Measurements from ENCODE around the gene CXCR2.

CXCR2 gene

GRCh38 chr2:218130377-218130776, 4.5 kb downstream of the CXCR2 start:
- Histone ChIP-seq H3K9me3 (ENCODE audit: severe bottlenecking) (no peaks in the 10 kb centered on the region), H3K4me3 (ENCODE audit: severe bottlenecking) (no peak overlapping the region), H3K36me3 (ENCODE audit: low read depth) (no peaks in the 10 kb centered on the region), H3K27ac (ENCODE audit: poor library complexity, severe bottlenecking) (no peak overlapping the region), H3K27me3 (ENCODE audit: insufficient read depth, poor library complexity, severe bottlenecking) (no peaks in the 10 kb centered on the region), H3K4me1 (ENCODE audit: insufficient read depth, poor library complexity, severe bottlenecking) (no peaks in the 10 kb centered on the region)
- ATAC-seq (ENCODE audit: low read depth) (no peak), DNase-seq (ENCODE audit: low spot score) (no peak)
- no peak for TF ChIP-seq CTCF (IDR thresholded peaks at IDR 0.05; ENCODE audit: poor library complexity, severe bottlenecking)

GRCh38 chr2:218130822-218131221, 5.0 kb downstream of the CXCR2 start:
- ATAC-seq (ENCODE audit: low read depth) (no peak), DNase-seq (ENCODE audit: low spot score) (no peak)
- no peak for TF ChIP-seq CTCF (IDR thresholded peaks at IDR 0.05; ENCODE audit: poor library complexity, severe bottlenecking)

GRCh38 chr2:218137514-218137913, 11.7 kb downstream of the CXCR2 start:
- ATAC-seq (ENCODE audit: low read depth) (no peak), DNase-seq (ENCODE audit: low spot score) (no peak)
- TF ChIP-seq CTCF (IDR thresholded peaks at IDR 0.05; ENCODE audit: poor library complexity, severe bottlenecking) = no peak
- H3K27ac ChIP-seq (ENCODE audit: poor library complexity, severe bottlenecking) = no peak overlapping the region
- H3K4me3 ChIP-seq (ENCODE audit: severe bottlenecking) = no peak overlapping the region
- no peaks in the 10 kb centered on the region for H3K9me3 ChIP-seq (ENCODE audit: severe bottlenecking)
- no peaks in the 10 kb centered on the region for H3K27me3 ChIP-seq (ENCODE audit: insufficient read depth, poor library complexity, severe bottlenecking)
- no peaks in the 10 kb centered on the region for H3K4me1 ChIP-seq (ENCODE audit: insufficient read depth, poor library complexity, severe bottlenecking)
- H3K36me3 ChIP-seq (ENCODE audit: low read depth) = no peaks in the 10 kb centered on the region

More at GRCh38 chr2:218130822-218131221, 5.0 kb downstream of the CXCR2 start:
- no peak overlapping the region for H3K4me3 ChIP-seq (ENCODE audit: severe bottlenecking)
- no peaks in the 10 kb centered on the region for H3K9me3 ChIP-seq (ENCODE audit: severe bottlenecking)
- no peaks in the 10 kb centered on the region for H3K27me3 ChIP-seq (ENCODE audit: insufficient read depth, poor library complexity, severe bottlenecking)
- H3K4me1 ChIP-seq (ENCODE audit: insufficient read depth, poor library complexity, severe bottlenecking) = no peaks in the 10 kb centered on the region
- H3K27ac ChIP-seq (ENCODE audit: poor library complexity, severe bottlenecking) = no peak overlapping the region
- no peaks in the 10 kb centered on the region for H3K36me3 ChIP-seq (ENCODE audit: low read depth)

GRCh38 chr2:218138047-218138446, 12.2 kb downstream of the CXCR2 start:
- Histone ChIP-seq H3K27me3 (ENCODE audit: insufficient read depth, poor library complexity, severe bottlenecking) (no peaks in the 10 kb centered on the region), H3K4me1 (ENCODE audit: insufficient read depth, poor library complexity, severe bottlenecking) (no peaks in the 10 kb centered on the region), H3K36me3 (ENCODE audit: low read depth) (no peaks in the 10 kb centered on the region), H3K9me3 (ENCODE audit: severe bottlenecking) (no peaks in the 10 kb centered on the region), H3K27ac (ENCODE audit: poor library complexity, severe bottlenecking) (no peak overlapping the region), H3K4me3 (ENCODE audit: severe bottlenecking) (no peak overlapping the region)
- DNase-seq (ENCODE audit: low spot score) (no peak), ATAC-seq (ENCODE audit: low read depth) (no peak)
- TF ChIP-seq CTCF (IDR thresholded peaks at IDR 0.05; ENCODE audit: poor library complexity, severe bottlenecking) = no peak

- H3K27ac ChIP-seq (ENCODE audit: poor library complexity, severe bottlenecking) = no peak overlapping the region
- no peak overlapping the region for H3K4me3 ChIP-seq (ENCODE audit: severe bottlenecking)
- H3K4me1 ChIP-seq (ENCODE audit: insufficient read depth, poor library complexity, severe bottlenecking) = no peaks in the 10 kb centered on the region
- no peaks in the 10 kb centered on the region for H3K9me3 ChIP-seq (ENCODE audit: severe bottlenecking)
- ATAC-seq (ENCODE audit: low read depth) (no peak), DNase-seq (ENCODE audit: low spot score) (no peak)
- no peaks in the 10 kb centered on the region for H3K27me3 ChIP-seq (ENCODE audit: insufficient read depth, poor library complexity, severe bottlenecking)
- H3K36me3 ChIP-seq (ENCODE audit: low read depth) = no peaks in the 10 kb centered on the region
- TF ChIP-seq CTCF (IDR thresholded peaks at IDR 0.05; ENCODE audit: poor library complexity, severe bottlenecking) = no peak
Observed at GRCh38 chr2:218145124-218145523, 19.3 kb downstream of the CXCR2 start.

Data from RWPE2 (cell line).